Liver (tissue), 9 donors: ENCODE measurements around the gene RHOH. TPM values are rescaled to one million over a fixed set of nuclear protein-coding genes. Genes with fewer than 3 reads are reported as not detected.

Experiments used
- DNase-seq: peaks from one replicate; pipeline ENCODE4 v3.0.0-alpha.2; 2017; ENCODE audit warnings: low spot score
- H3K27ac ChIP-seq, 2 donors: one replicate each; pipeline ENCODE4 v1.7.0; 2013; ENCODE audit warnings: inconsistent platforms in 2 of 2, low read length in 2 of 2, control low read depth in 1 of 2, low read depth in 1 of 2, mild to moderate bottlenecking in 1 of 2
- H3K27me3 ChIP-seq, 4 donors: one replicate each; pipeline versions ENCODE4 v1.6.1 to v1.7.0; 2013; ENCODE audit warnings: low read length in 3 of 4, inconsistent platforms in 1 of 4, mild to moderate bottlenecking in 1 of 4, moderate library complexity in 1 of 4; ENCODE audit not compliant: control insufficient read depth in 4 of 4, insufficient read depth in 4 of 4
- H3K36me3 ChIP-seq, 4 donors: one replicate each; pipeline versions ENCODE4 v1.6.1 to v1.7.0; 2013; ENCODE audit warnings: low read length in 3 of 4, mild to moderate bottlenecking in 3 of 4, low read depth in 1 of 4, moderate library complexity in 1 of 4; ENCODE audit not compliant: control insufficient read depth in 4 of 4, insufficient read depth in 3 of 4
- H3K4me1 ChIP-seq, 4 donors: one replicate each; pipeline versions ENCODE4 v1.6.1 to v1.7.0; 2013; ENCODE audit warnings: low read length in 3 of 4, mild to moderate bottlenecking in 3 of 4, moderate library complexity in 1 of 4; ENCODE audit not compliant: control insufficient read depth in 4 of 4, insufficient read depth in 4 of 4
- H3K4me3 ChIP-seq, 3 donors: one replicate each; pipeline versions ENCODE4 v1.6.1 to v1.7.0; 2013; ENCODE audit warnings: low read length in 3 of 3, control low read depth in 1 of 3, low read depth in 1 of 3, mild to moderate bottlenecking in 1 of 3
- H3K9ac ChIP-seq, 2 donors: one replicate each; pipeline ENCODE4 v1.7.0; 2013; ENCODE audit warnings: low read length in 2 of 2, mild to moderate bottlenecking in 2 of 2, moderate library complexity in 2 of 2, control low read depth in 1 of 2, low read depth in 1 of 2
- H3K9me3 ChIP-seq, 4 donors: one replicate each; pipeline versions ENCODE4 v1.6.1 to v1.7.0; 2013; ENCODE audit warnings: low read length in 3 of 4; ENCODE audit not compliant: control insufficient read depth in 4 of 4
- EGR1 ChIP-seq, 2 donors: IDR thresholded peaks; 2 replicates each; pipeline ENCODE4 v1.6.1; 2016 to 2018; ENCODE audit warnings: antibody characterized with exemption in 2 of 2, low read depth in 2 of 2
- FOXA1 ChIP-seq: IDR thresholded peaks from 2 replicates; pipeline ENCODE4 v1.6.1; 2016; ENCODE audit warnings: antibody characterized with exemption
- FOXA2 ChIP-seq: IDR thresholded peaks from 2 replicates; pipeline ENCODE4 v1.6.1; 2016; ENCODE audit warnings: antibody characterized with exemption
- GABPA ChIP-seq, 2 donors: IDR thresholded peaks in 1 of 2; conservative IDR thresholded peaks in 1 of 2; 2 replicates each; pipeline ENCODE4 v1.6.1; 2016; ENCODE audit warnings: antibody characterized with exemption in 2 of 2, mild to moderate bottlenecking in 1 of 2, moderate library complexity in 1 of 2
- HNF4A ChIP-seq, 2 donors: conservative IDR thresholded peaks; 2 replicates each; pipeline ENCODE4 v1.6.1; 2016; ENCODE audit warnings: antibody characterized with exemption in 2 of 2, mild to moderate bottlenecking in 2 of 2
- HNF4G ChIP-seq: IDR thresholded peaks from 2 replicates; pipeline ENCODE4 v1.6.1; 2016; ENCODE audit warnings: antibody characterized with exemption
- JUND ChIP-seq, 2 donors: IDR thresholded peaks; 2 replicates each; pipeline ENCODE4 v1.6.1; 2016; ENCODE audit warnings: antibody characterized with exemption in 2 of 2
- NR2F2 ChIP-seq: IDR thresholded peaks from 2 replicates; pipeline ENCODE4 v1.6.1; 2016; ENCODE audit warnings: antibody characterized with exemption
- RAD21 ChIP-seq, 2 donors: IDR thresholded peaks; 2 replicates each; pipeline ENCODE4 v1.6.1; 2016; ENCODE audit warnings: antibody characterized with exemption in 2 of 2, mild to moderate bottlenecking in 2 of 2
- SP1 ChIP-seq: IDR thresholded peaks from 2 replicates; pipeline ENCODE4 v1.6.1; 2018; ENCODE audit warnings: antibody characterized with exemption, mild to moderate bottlenecking
- TAF1 ChIP-seq: conservative IDR thresholded peaks from 2 replicates; pipeline ENCODE4 v1.6.1; 2016; ENCODE audit warnings: antibody characterized with exemption, mild to moderate bottlenecking
- YY1 ChIP-seq: IDR thresholded peaks from 2 replicates; pipeline ENCODE4 v1.6.1; 2016; ENCODE audit warnings: antibody characterized with exemption, mild to moderate bottlenecking
- WGBS: extraction: QIAGEN DNeasy Blood & Tissue Kit; methylation state at CpG from one replicate; pipeline ENCODE4 v1.1.7; 2013; 5-methylcytosine and 5-hydroxymethylcytosine counted together
- polyA plus RNA-seq, 2 donors: library from polyadenylated mRNA; stranded (reverse) in 1 of 2; unstranded in 1 of 2; fragments of 200-250 nt in 1 of 2; fragments of >200 nt in 1 of 2; fragmentation: Nextera tagmentation in 1 of 2; extraction: Ambion mirVana in 1 of 2; gene quantifications; one replicate each; pipeline versions ENCODE4 v1.2.1 to v1.2.3, GENCODE V29; 2013 to 2015
- total RNA-seq, 2 donors: library from RNA; depleted of rRNA; stranded (reverse); fragments of >200 nt; gene quantifications; one replicate each; pipeline ENCODE4 v1.2.3, GENCODE V29; 2014
- TF ChIP-seq, protein P1 (sequence below): IDR thresholded peaks from 2 replicates; pipeline ENCODE4 v1.6.1; 2016; ENCODE audit warnings: antibody characterized with exemption, mild to moderate bottlenecking
- TF ChIP-seq, protein P2 (sequence below): IDR thresholded peaks from 2 replicates; pipeline ENCODE4 v1.6.1; 2016; ENCODE audit warnings: antibody characterized with exemption
- TF ChIP-seq, protein P3 (sequence below): fragments of 150-350 bp; IDR thresholded peaks from 2 replicates; pipeline ENCODE4 v1.5.1; 2017; ENCODE audit warnings: improper control_type of control experiment, low read depth, low read length; ENCODE audit not compliant: missing input control
- TF ChIP-seq, protein P4 (sequence below): IDR thresholded peaks from 2 replicates; pipeline ENCODE4 v1.6.1; 2016; ENCODE audit warnings: antibody characterized with exemption
- donor health status: healthy.
- donor health status: healthy.
- donor health status: healthy.
- donor health status: healthy.
- donor health status: healthy.

Gene RHOH
- total and polyA plus RNA-seq, 4 donors, result 0.56 to 2.3 (median 1.3) TPM

DNA sequence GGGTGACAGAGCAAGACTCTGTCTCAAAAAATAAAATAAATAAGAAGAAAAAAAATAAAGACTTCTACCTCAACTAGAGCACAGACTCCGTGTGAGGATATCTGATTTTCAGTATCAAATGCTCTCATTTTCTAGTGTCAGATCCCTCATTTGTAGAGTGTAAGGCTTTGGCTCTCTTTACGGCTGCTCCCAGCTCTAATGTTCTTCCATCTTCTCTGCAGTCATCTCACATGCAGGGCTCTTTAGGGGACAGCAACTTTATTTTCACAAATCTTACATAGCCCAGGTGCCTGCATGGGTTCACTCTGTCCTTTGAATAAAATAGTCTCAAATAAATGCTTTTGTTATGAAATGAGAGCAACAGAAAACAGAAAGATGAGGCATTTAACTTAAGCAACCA is 19.2 kb upstream of the RHOH start (continued):
- TF ChIP-seq, protein P1, sequence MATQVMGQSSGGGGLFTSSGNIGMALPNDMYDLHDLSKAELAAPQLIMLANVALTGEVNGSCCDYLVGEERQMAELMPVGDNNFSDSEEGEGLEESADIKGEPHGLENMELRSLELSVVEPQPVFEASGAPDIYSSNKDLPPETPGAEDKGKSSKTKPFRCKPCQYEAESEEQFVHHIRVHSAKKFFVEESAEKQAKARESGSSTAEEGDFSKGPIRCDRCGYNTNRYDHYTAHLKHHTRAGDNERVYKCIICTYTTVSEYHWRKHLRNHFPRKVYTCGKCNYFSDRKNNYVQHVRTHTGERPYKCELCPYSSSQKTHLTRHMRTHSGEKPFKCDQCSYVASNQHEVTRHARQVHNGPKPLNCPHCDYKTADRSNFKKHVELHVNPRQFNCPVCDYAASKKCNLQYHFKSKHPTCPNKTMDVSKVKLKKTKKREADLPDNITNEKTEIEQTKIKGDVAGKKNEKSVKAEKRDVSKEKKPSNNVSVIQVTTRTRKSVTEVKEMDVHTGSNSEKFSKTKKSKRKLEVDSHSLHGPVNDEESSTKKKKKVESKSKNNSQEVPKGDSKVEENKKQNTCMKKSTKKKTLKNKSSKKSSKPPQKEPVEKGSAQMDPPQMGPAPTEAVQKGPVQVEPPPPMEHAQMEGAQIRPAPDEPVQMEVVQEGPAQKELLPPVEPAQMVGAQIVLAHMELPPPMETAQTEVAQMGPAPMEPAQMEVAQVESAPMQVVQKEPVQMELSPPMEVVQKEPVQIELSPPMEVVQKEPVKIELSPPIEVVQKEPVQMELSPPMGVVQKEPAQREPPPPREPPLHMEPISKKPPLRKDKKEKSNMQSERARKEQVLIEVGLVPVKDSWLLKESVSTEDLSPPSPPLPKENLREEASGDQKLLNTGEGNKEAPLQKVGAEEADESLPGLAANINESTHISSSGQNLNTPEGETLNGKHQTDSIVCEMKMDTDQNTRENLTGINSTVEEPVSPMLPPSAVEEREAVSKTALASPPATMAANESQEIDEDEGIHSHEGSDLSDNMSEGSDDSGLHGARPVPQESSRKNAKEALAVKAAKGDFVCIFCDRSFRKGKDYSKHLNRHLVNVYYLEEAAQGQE, result no peak
- no peak for TF ChIP-seq HNF4G
- no peak for TF ChIP-seq FOXA2
- no peak for TF ChIP-seq FOXA1
- no peak for TF ChIP-seq SP1
- TF ChIP-seq NR2F2, result no peak

DNA sequence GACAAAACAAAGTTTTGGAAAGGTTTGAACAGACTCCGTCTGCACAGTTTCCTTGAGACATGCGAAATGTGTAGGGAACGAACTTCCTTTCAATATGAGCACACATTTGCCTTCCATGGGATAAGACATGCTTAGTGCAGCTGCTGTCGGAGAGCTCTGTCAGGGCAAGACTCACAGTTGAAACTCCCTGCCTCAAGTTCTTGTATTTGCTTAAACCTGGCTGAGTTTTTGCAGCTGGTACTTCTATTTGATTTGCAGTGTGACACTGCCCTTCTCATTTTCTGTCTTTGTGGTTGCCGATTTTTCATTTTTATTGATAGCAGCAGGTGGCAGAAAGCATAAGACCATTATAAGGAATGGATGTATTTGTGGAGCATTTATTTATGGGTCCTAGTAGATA is 18.2 kb upstream of the RHOH start:
- H3K4me3 ChIP-seq, result no peak overlapping the region
- H3K4me1 ChIP-seq, result no peaks in the 10 kb centered on the region
- TF ChIP-seq HNF4A (conservative IDR thresholded peaks at IDR 0.05) (no peak), EGR1 (IDR thresholded peaks at IDR 0.05; ENCODE audit: low read depth in 2 of 2) (no peak), FOXA1 (no peak), RAD21 (IDR thresholded peaks at IDR 0.05) (no peak), NR2F2 (no peak)
- TF ChIP-seq, protein P2, sequence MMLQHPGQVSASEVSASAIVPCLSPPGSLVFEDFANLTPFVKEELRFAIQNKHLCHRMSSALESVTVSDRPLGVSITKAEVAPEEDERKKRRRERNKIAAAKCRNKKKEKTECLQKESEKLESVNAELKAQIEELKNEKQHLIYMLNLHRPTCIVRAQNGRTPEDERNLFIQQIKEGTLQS, result no peak
- DNase-seq, result no peak
- H3K36me3 ChIP-seq, result no peaks in the 10 kb centered on the region
- no peaks in the 10 kb centered on the region for H3K27me3 ChIP-seq
- no peak overlapping the region for H3K27ac ChIP-seq
- no peak overlapping the region for H3K9ac ChIP-seq
- 66% methylated on average over 5 of the region's 5 CpGs for WGBS
- H3K9me3 ChIP-seq, result no peaks in the 10 kb centered on the region

DNA sequence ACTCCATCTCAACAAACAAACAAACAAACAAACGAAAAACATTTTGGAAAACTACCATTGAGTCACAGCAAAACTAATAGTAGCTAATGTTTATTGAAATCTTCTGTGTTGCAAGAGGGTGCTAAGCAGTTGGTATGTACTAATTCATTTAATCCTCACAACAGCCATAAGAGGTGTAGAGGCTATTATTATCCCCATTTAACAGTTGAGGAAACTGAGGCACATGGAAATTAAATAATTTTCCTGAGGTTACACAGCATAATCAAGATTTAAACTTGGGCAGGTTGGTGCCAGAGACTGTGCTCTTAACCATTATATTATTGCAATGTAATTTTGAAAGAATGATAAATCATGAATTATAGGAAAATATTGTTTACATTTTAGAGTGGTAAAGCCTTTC is 17.5 kb upstream of the RHOH start:
- 88% methylated on average over 1 of the region's 1 CpG for WGBS
- H3K4me1 ChIP-seq, result no peaks in the 10 kb centered on the region

DNA sequence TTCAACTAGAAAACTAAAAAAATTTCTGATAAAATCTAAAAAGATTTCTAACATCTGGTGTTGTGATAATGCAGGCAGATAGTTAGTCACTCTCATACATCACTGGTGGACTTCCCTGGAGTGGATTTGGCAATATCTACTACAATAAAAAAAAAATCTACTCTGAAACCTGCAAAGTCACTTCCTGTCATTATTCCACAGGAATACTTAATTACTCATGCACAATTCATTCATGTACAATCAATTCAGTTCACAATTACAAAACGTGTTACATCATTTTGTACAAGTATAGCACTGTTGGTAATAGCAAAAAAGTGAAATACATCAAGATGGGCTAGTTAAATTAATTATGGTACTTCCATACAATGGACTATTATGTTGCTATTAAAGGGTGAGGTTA is 16.5 kb upstream of the RHOH start:
- Histone ChIP-seq H3K9me3 (no peaks in the 10 kb centered on the region), H3K9ac (no peak overlapping the region), H3K4me1 (no peaks in the 10 kb centered on the region), H3K36me3 (no peaks in the 10 kb centered on the region), H3K27me3 (no peaks in the 10 kb centered on the region), H3K27ac (no peak overlapping the region), H3K4me3 (no peak overlapping the region)
- no peak for DNase-seq
- 62% methylated on average over 1 of the region's 1 CpG for WGBS
- TF ChIP-seq GABPA (IDR thresholded peaks at IDR 0.05 in 1 of 2, conservative IDR thresholded peaks at IDR 0.05 in 1 of 2) (no peak), FOXA2 (no peak), EGR1 (IDR thresholded peaks at IDR 0.05; ENCODE audit: low read depth in 2 of 2) (no peak), JUND (IDR thresholded peaks at IDR 0.05) (no peak), TAF1 (no peak), YY1 (no peak), SP1 (no peak), HNF4A (conservative IDR thresholded peaks at IDR 0.05) (no peak), FOXA1 (no peak)
- TF ChIP-seq, protein P3, sequence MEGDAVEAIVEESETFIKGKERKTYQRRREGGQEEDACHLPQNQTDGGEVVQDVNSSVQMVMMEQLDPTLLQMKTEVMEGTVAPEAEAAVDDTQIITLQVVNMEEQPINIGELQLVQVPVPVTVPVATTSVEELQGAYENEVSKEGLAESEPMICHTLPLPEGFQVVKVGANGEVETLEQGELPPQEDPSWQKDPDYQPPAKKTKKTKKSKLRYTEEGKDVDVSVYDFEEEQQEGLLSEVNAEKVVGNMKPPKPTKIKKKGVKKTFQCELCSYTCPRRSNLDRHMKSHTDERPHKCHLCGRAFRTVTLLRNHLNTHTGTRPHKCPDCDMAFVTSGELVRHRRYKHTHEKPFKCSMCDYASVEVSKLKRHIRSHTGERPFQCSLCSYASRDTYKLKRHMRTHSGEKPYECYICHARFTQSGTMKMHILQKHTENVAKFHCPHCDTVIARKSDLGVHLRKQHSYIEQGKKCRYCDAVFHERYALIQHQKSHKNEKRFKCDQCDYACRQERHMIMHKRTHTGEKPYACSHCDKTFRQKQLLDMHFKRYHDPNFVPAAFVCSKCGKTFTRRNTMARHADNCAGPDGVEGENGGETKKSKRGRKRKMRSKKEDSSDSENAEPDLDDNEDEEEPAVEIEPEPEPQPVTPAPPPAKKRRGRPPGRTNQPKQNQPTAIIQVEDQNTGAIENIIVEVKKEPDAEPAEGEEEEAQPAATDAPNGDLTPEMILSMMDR, result no peak
- TF ChIP-seq, protein P4, sequence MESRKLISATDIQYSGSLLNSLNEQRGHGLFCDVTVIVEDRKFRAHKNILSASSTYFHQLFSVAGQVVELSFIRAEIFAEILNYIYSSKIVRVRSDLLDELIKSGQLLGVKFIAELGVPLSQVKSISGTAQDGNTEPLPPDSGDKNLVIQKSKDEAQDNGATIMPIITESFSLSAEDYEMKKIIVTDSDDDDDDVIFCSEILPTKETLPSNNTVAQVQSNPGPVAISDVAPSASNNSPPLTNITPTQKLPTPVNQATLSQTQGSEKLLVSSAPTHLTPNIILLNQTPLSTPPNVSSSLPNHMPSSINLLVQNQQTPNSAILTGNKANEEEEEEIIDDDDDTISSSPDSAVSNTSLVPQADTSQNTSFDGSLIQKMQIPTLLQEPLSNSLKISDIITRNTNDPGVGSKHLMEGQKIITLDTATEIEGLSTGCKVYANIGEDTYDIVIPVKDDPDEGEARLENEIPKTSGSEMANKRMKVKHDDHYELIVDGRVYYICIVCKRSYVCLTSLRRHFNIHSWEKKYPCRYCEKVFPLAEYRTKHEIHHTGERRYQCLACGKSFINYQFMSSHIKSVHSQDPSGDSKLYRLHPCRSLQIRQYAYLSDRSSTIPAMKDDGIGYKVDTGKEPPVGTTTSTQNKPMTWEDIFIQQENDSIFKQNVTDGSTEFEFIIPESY, result no peak
- TF ChIP-seq, protein P1, result no peak

More for the DNA sequence above, 17.5 kb upstream of the RHOH start:
- Histone ChIP-seq H3K4me3 (no peak overlapping the region), H3K27me3 (no peaks in the 10 kb centered on the region), H3K9me3 (no peaks in the 10 kb centered on the region), H3K27ac (no peak overlapping the region), H3K9ac (no peak overlapping the region), H3K36me3 (no peaks in the 10 kb centered on the region)
- no peak for DNase-seq
- no peak for TF ChIP-seq TAF1
